NCI-H226 (cell line): ENCODE measurements around the gene ABCA8.
"Not testable (repeated sequence)": the region's sequence is repeated elsewhere in the genome, so short reads cannot be mapped to it uniquely, and the experiment has no call there.

Experiments
- DNase-seq: peaks from one replicate; pipeline ENCODE4 v3.0.0-alpha.2; 2015

The ABCA8 gene

GRCh38 chr17:68955181-68955841, at the start of gene ABCA8:
Gene ABCA8 (minus strand): TSS chr17:68955392. CDS start chr17:68942034, 13,358 bp downstream.
- no peak for DNase-seq

GRCh38 chr17:69004759-69005158, 49.6 kb upstream of the ABCA8 start:
- DNase-seq: not testable (repeated sequence)

- not testable (repeated sequence) for DNase-seq
These were observed 44.6 kb upstream of the ABCA8 start for GRCh38 chr17:68999743-69000142.

- DNase-seq: peak; percentile 49
These were observed 37.9 kb upstream of the ABCA8 start for GRCh38 chr17:68993112-68993511.

GRCh38 chr17:68987966-68988365, 32.8 kb upstream of the ABCA8 start:
- no peak for DNase-seq

GRCh38 chr17:68981288-68981687, 26.1 kb upstream of the ABCA8 start:
- peak; percentile 58 for DNase-seq

GRCh38 chr17:68973098-68973846, 18.1 kb upstream of the ABCA8 start:
- DNase-seq: no peak

- no peak for DNase-seq
These were observed 17.0 kb upstream of the ABCA8 start for GRCh38 chr17:68972119-68972704.

GRCh38 chr17:68969101-68969500, 13.9 kb upstream of the ABCA8 start:
- no peak for DNase-seq

- DNase-seq: no peak
These were observed 8.8 kb upstream of the ABCA8 start for GRCh38 chr17:68963958-68964357.

- no peak for DNase-seq
These were observed 6.2 kb upstream of the ABCA8 start for GRCh38 chr17:68961214-68961882.

- DNase-seq: not testable (repeated sequence)
These were observed 3.9 kb upstream of the ABCA8 start for GRCh38 chr17:68959117-68959516.

GRCh38 chr17:68957944-68958343, 2.8 kb upstream of the ABCA8 start:
- DNase-seq: no peak

GRCh38 chr17:68954146-68954896, 871 bp downstream of the ABCA8 start:
- no peak for DNase-seq

- no peak for DNase-seq
These were observed 1.7 kb downstream of the ABCA8 start for GRCh38 chr17:68953340-68953997.

- no peak for DNase-seq
These were observed 4.5 kb downstream of the ABCA8 start for GRCh38 chr17:68950725-68951124.

GRCh38 chr17:68947868-68948267, 7.3 kb downstream of the ABCA8 start:
- not testable (repeated sequence) for DNase-seq

- no peak for DNase-seq
These were observed 10.7 kb downstream of the ABCA8 start for GRCh38 chr17:68944435-68945035.

- DNase-seq: not testable (repeated sequence)
These were observed 11.4 kb downstream of the ABCA8 start for GRCh38 chr17:68943812-68944182.

GRCh38 chr17:68943123-68943811, 11.9 kb downstream of the ABCA8 start:
- DNase-seq: no peak

- DNase-seq: no peak
These were observed 12.8 kb downstream of the ABCA8 start for GRCh38 chr17:68942389-68942788.
